Transverse colon (tissue), 3 donors: ENCODE data around the gene NFASC.

Source experiments
- CTCF ChIP-seq, 5 experiments: fragments of 200-600 bp in 3 of 5; fragments of 450-650 bp in 2 of 5; sonication (generic) in 3 of 5; IDR thresholded peaks; 1 replicate in 2 of 5; 2 replicates in 3 of 5; pipeline ENCODE4 v1.5.1; 2016 to 2017; ENCODE audit warnings: antibody characterized with exemption in 5 of 5, inconsistent platforms in 3 of 5, mild to moderate bottlenecking in 2 of 5, moderate library complexity in 1 of 5
- EP300 ChIP-seq: sonication (generic); formaldehyde crosslinking; IDR thresholded peaks from one replicate; pipeline ENCODE4 v1.6.1; 2017; ENCODE audit warnings: antibody characterized with exemption, low read depth

- no peak for TF ChIP-seq CTCF (IDR thresholded peaks at IDR 0.05)
- no peak for TF ChIP-seq EP300
Observed at GRCh38 chr1:204943495-204943894, 72.8 kb downstream of the NFASC start.
